K562 (cell line): Measurements from ENCODE around the gene SLAMF9. TPM values are rescaled to one million over a fixed set of nuclear protein-coding genes. Genes with fewer than 3 reads are reported as not detected.

Experiments
- ATAC-seq: fragments of 200-7000 bp; cut with Tn5 transposase; 3 replicates; pipeline ENCODE4 v1.9.1; 2020; ENCODE audit warnings: moderate library complexity
- BruUV-seq: library from RNA; stranded (reverse); fragments of 400-500 nt; replicated peaks from 2 replicates; lab custom pipeline; 2021; lab: Mats Ljungman, UMichigan
- CTCF ChIA-PET: fragments of 300-600 bp; formaldehyde crosslinking; extraction: SDS; loops from one replicate; lab custom pipeline; 2021; ENCODE audit warnings: low intra/inter-chr PET ratio; lab: Yijun Ruan, JAX
- POLR2A ChIA-PET: fragments of 300-600, 350-650 bp; sonication (Branson Sonifier 250); formaldehyde crosslinking; extraction: SDS; loops from one replicate; lab custom pipeline; 2021; ENCODE audit warnings: antibody characterized with exemption, inconsistent platforms; lab: Yijun Ruan, JAX
- DNase-seq, 4 experiments: peaks; one replicate each; pipeline versions ENCODE4 v3.0.0 to v3.0.0-alpha.2; 2011 to 2018; ENCODE audit warnings: low spot score in 3 of 4, mixed read lengths in 3 of 4; ENCODE audit errors: extremely low read depth in 1 of 4
- FAIRE-seq: peaks from 2 replicates; lab custom pipeline; 2011; peaks lifted over from hg19 to GRCh38; lab: Jason Lieb, UNC
- H2AFZ ChIP-seq: 2 replicates; pipeline ENCODE4 v1.6.0; 2011; ENCODE audit warnings: low read depth, low read length, control low read depth, inconsistent platforms
- H3K27ac ChIP-seq: fragments of 200-600 bp; 3 replicates; pipeline ENCODE4 v1.8.0; 2011; ENCODE audit warnings: low read depth, mild to moderate bottlenecking, control low read depth, inconsistent platforms, low read length, moderate library complexity, mixed read lengths; ENCODE audit errors: extremely low read depth
- H3K27me3 ChIP-seq, 2 experiments: fragments of 300-600 bp in 1 of 2; 2 replicates in 1 of 2; 3 replicates in 1 of 2; pipeline versions ENCODE4 v1.6.0 to v1.8.0; 2011; ENCODE audit warnings: inconsistent platforms in 2 of 2, low read length in 2 of 2, mild to moderate bottlenecking in 1 of 2, mixed read lengths in 1 of 2, moderate library complexity in 1 of 2; ENCODE audit not compliant: control insufficient read depth in 2 of 2, insufficient read depth in 2 of 2
- H3K36me3 ChIP-seq: fragments of 300-600 bp; 3 replicates; pipeline ENCODE4 v1.8.0; 2011; ENCODE audit warnings: mild to moderate bottlenecking, low read length, inconsistent platforms; ENCODE audit not compliant: control insufficient read depth, insufficient read depth
- H3K4me1 ChIP-seq, 2 experiments: fragments of 200-600 bp in 1 of 2; replicated peaks in 1 of 2; 2 replicates in 1 of 2; 3 replicates in 1 of 2; pipeline versions ENCODE4 v1.5.1 to v1.8.0; 2011; ENCODE audit warnings: inconsistent platforms in 2 of 2, low read length in 2 of 2, mild to moderate bottlenecking in 1 of 2, mixed read lengths in 1 of 2, moderate library complexity in 1 of 2; ENCODE audit not compliant: control insufficient read depth in 2 of 2, insufficient read depth in 2 of 2
- H3K4me2 ChIP-seq: 2 replicates; pipeline ENCODE4 v1.6.1; 2011; ENCODE audit warnings: low read length, control low read depth, inconsistent platforms, mixed read lengths; ENCODE audit not compliant: insufficient read depth
- H3K4me3 ChIP-seq: fragments of 200-600 bp; sonication (generic), shearing (Covaris generic); 2 replicates; pipeline ENCODE4 v1.5.1; 2016; ENCODE audit warnings: control low read depth, inconsistent platforms
- H3K79me2 ChIP-seq: fragments of 200-600 bp; 3 replicates; pipeline ENCODE4 v1.8.0; 2011; ENCODE audit warnings: low read length, inconsistent platforms; ENCODE audit not compliant: control insufficient read depth, insufficient read depth
- H3K9ac ChIP-seq, 2 experiments: 2 replicates each; pipeline versions ENCODE4 v1.6.0 to v1.6.1; 2011; ENCODE audit warnings: low read depth in 2 of 2, low read length in 2 of 2, control low read depth in 1 of 2, inconsistent platforms in 1 of 2, mild to moderate bottlenecking in 1 of 2, mixed read lengths in 1 of 2; ENCODE audit not compliant: insufficient read depth in 1 of 2
- H3K9me1 ChIP-seq: one replicate; pipeline ENCODE4 v1.6.0; 2011; ENCODE audit warnings: inconsistent platforms, mild to moderate bottlenecking, low read length, moderate library complexity; ENCODE audit not compliant: control insufficient read depth, insufficient read depth
- H3K9me3 ChIP-seq: replicated peaks from 2 replicates; pipeline ENCODE4 v1.5.1; 2011; ENCODE audit warnings: low read depth, low read length, inconsistent platforms; ENCODE audit not compliant: control insufficient read depth, insufficient read depth
- H4K20me1 ChIP-seq: replicated peaks from 2 replicates; pipeline ENCODE4 v1.6.1; 2011; ENCODE audit warnings: low read length, inconsistent platforms, mixed read lengths; ENCODE audit not compliant: control insufficient read depth, insufficient read depth
- CEBPB ChIP-seq: fragments of 450-650 bp; IDR thresholded peaks from 2 replicates; pipeline ENCODE4 v1.6.1; 2016; ENCODE audit warnings: missing genetic modification characterization, missing compliant biosample characterization
- MEIS2 ChIP-seq: fragments of 450-650 bp; IDR thresholded peaks from 2 replicates; pipeline ENCODE4 v1.6.1; 2014; ENCODE audit warnings: mild to moderate bottlenecking; ENCODE audit not compliant: partially characterized antibody
- RBM17 ChIP-seq: fragments of 200-400 bp; formaldehyde crosslinking; IDR thresholded peaks from 2 replicates; pipeline ENCODE4 v1.6.1; 2017; ENCODE audit warnings: low read depth, mild to moderate bottlenecking, low read length, borderline replicate concordance
- SETDB1 ChIP-seq: IDR thresholded peaks from one replicate; pipeline ENCODE4 v1.6.1; 2012; ENCODE audit warnings: low read length, control low read depth, inconsistent platforms
- ZFPM2 ChIP-seq: fragments of 250-450 bp; sonication (Bioruptor Pico); IDR thresholded peaks from 2 replicates; pipeline ENCODE4 v1.5.1; 2022; ENCODE audit warnings: mild to moderate bottlenecking
- ZNF766 ChIP-seq: fragments of 200-800 bp; sonication (Bioruptor generic); conservative IDR thresholded peaks from 2 replicates; pipeline ENCODE4 v1.6.1; 2016; ENCODE audit warnings: missing genetic modification characterization, missing compliant biosample characterization
- WGBS: fragments of 100-300 bp; shearing (Covaris generic); methylation state at CpG from one replicate; pipeline ENCODE4 v1.1.6; 2016; ENCODE audit warnings: low coverage, mixed read lengths; ENCODE audit not compliant: insufficient coverage; ENCODE audit errors: missing lambda C conversion rate; 5-methylcytosine and 5-hydroxymethylcytosine counted together
- in situ Hi-C: fragments of 300-500 bp; cut with MboI; formaldehyde crosslinking; loops from 4 replicates; pipeline ENCODE4 v1.15.0; 2018; ENCODE audit warnings: inconsistent platforms, mixed read lengths
- intact Hi-C: fragments of 100-400 bp; cut with micrococcal nuclease; formaldehyde crosslinking; loops from 2 replicates; pipeline ENCODE4 v1.14.2; 2022
- polyA plus RNA-seq, 8 experiments: library from polyadenylated mRNA; depleted of rRNA in 4 of 8; stranded (reverse) in 5 of 8; unstranded in 3 of 8; fragments of >200 nt; fragmentation: Nextera tagmentation in 2 of 8; fragmentation: Illumina TruSeq in 1 of 8; extraction: Ambion mirVana in 2 of 8; extraction: Trizol in 1 of 8; gene quantifications; 2 replicates each; pipeline versions ENCODE4 v1.2.1 to v1.2.3, GENCODE V29; 2011 to 2014; ENCODE audit warnings: inconsistent platforms in 1 of 8, missing spikeins in 1 of 8
- total RNA-seq, 7 experiments: library from RNA; depleted of rRNA in 6 of 7; stranded (reverse); fragments of >200 nt in 6 of 7; fragmentation: Illumina TruSeq in 2 of 7; extraction: Trizol in 2 of 7; gene quantifications; 2 replicates each; pipeline versions ENCODE4 v1.2.1 to v1.2.3, GENCODE V29; 2011 to 2021; ENCODE audit warnings: low replicate concordance in 1 of 7
- TF ChIP-seq, protein P1 (sequence below): sonication (generic); formaldehyde crosslinking; IDR thresholded peaks from 2 replicates; pipeline ENCODE4 v1.8.1; 2022; ENCODE audit warnings: missing genetic modification reagents
- TF ChIP-seq, protein P2 (sequence below): IDR thresholded peaks from 2 replicates; pipeline ENCODE4 v1.6.1; 2012; ENCODE audit warnings: low read depth, low read length, improper control_type of control experiment, borderline replicate concordance

The SLAMF9 gene
- total and polyA plus RNA-seq, 9 of the 15 experiments (the other 6 are each of a cell fraction or from before 2014, with no cell fraction given) = 0.13 to 0.21 TPM; not detected in 7

DNA sequence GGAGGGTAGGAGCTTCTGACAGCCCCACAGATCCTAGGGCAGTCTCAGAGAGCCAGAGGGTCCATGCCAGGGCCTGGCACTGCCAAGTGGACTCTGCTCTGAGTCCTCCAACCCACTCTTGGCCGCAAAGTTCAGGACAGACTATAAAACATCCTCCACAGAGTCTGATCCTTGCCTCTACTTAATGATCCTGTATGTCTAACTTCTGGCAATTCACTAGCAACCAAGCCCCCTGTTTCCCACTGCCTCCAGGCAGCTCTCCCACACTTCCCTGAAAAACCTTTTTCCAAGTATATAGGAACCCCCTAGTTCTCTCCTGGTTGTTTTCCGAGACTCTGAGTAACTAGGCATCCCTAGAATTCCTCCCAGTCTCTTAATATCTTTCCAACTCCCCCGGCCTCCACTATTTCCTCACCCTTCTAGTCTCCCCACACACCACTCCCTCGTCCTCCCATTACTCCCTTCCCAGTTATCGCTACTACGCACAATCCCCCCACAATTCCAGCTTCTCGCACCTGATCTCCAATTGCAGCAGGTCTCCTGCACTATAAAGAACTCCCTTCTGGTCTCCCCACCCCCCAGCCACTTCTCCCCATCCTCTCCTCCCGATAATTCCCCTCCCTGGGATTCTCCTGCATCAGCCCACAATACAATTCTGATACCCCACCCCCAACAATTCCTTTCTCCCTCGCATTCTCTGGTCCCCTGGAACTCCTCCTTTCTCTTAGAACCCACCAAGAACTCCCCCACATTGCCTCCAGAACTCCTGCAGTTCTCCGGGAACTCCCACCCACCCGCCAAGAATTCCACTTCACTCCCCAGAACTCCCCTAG, 9.2 kb downstream of the SLAMF9 start (continued):
- TF ChIP-seq, protein P1, sequence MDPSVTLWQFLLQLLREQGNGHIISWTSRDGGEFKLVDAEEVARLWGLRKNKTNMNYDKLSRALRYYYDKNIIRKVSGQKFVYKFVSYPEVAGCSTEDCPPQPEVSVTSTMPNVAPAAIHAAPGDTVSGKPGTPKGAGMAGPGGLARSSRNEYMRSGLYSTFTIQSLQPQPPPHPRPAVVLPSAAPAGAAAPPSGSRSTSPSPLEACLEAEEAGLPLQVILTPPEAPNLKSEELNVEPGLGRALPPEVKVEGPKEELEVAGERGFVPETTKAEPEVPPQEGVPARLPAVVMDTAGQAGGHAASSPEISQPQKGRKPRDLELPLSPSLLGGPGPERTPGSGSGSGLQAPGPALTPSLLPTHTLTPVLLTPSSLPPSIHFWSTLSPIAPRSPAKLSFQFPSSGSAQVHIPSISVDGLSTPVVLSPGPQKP (CRISPR knock-in tag) = no peak
- TF ChIP-seq MEIS2 = no peak
- TF ChIP-seq ZNF766 = no peak

DNA sequence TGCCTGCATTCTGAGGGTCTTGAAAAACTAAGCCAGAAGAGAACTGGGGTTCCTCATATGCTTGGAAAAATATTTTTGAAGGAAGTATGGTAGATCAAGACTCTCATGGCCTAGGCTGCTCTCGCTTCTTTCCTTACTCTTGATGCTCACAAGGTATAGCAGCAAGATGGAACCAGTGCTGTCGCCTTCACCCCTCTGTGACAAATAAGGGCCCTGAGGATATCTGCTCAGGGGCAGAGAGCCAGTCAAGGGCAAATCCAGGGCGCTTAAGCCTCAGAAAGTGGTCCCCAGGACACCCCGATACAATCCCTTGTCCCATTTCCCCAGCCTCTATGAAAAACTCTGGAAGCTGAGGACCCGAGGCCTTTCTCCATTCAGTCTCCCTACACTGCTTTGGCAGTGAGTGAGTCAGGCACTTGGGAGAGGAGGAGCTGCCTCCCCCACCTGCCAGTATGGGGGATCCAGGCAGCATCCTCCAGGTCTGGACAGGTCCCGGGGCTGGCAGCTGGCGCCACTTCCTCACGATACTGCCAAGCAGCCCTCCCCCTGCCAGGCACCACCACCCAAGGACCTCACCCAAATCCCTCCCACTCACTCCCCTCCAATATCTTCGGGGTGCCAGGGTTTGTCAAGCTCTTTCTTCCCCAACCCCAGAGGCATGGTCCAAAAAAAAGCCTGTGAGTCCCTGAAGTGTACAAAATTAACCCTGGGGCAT, 10.0 kb downstream of the SLAMF9 start:
- ChIA-PET POLR2A (interaction anchor here (2.4 kb wide), 1 partner anchor 15 kb away, joined by 7 read pairs; no protein-coding TSS in a partner anchor), CTCF (no interaction called here)
- H3K27ac ChIP-seq = no peak overlapping the region
- in situ Hi-C loops (no loop called here), intact Hi-C loops (no loop called here)
- FAIRE-seq (no peak), DNase-seq (no peak), ATAC-seq (no peak)
- H3K79me2 ChIP-seq = no peaks in the 10 kb centered on the region
- no TSS peak for BruUV-seq
- H3K27me3 ChIP-seq = peaks cover 0 to 44% of the 10 kb centered on the region in 2 experiments; a peak in 4 of 5 replicates
- H3K4me1 ChIP-seq = peaks cover 5 to 13% of the 10 kb centered on the region in 2 experiments; a peak in 3 of 5 replicates
- no peak overlapping the region for H3K4me2 ChIP-seq
- H3K4me3 ChIP-seq = no peak overlapping the region
- no peak overlapping the region for H2AFZ ChIP-seq
- H3K9me1 ChIP-seq = no peaks in the 10 kb centered on the region
- no peaks in the 10 kb centered on the region for H3K9me3 ChIP-seq
- 0 out of 2 replicates have a peak, but pooled peaks cover 4% of the 10 kb centered on the region for H4K20me1 ChIP-seq
- WGBS = 12% methylated on average over 9 of the region's 9 CpGs
- no peak overlapping the region for H3K9ac ChIP-seq
- H3K36me3 ChIP-seq = no peaks in the 10 kb centered on the region
- TF ChIP-seq RBM17 = no peak
- TF ChIP-seq, protein P2, sequence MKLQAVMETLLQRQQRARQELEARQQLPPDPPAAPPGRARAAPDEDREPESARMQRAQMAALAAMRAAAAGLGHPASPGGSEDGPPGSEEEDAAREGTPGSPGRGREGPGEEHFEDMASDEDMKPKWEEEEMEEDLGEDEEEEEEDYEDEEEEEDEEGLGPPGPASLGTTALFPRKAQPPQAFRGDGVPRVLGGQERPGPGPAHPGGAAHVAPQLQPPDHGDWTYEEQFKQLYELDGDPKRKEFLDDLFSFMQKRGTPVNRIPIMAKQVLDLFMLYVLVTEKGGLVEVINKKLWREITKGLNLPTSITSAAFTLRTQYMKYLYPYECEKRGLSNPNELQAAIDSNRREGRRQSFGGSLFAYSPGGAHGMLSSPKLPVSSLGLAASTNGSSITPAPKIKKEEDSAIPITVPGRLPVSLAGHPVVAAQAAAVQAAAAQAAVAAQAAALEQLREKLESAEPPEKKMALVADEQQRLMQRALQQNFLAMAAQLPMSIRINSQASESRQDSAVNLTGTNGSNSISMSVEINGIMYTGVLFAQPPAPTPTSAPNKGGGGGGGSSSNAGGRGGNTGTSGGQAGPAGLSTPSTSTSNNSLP = no peak
- no peak for TF ChIP-seq ZFPM2 (CRISPR knock-in tag)
- no peak for TF ChIP-seq SETDB1
- TF ChIP-seq CEBPB (tag) = no peak
